Bronchial epithelial cell (primary cell): ENCODE results near the gene DENND6B. TPM values are rescaled to one million over a fixed set of nuclear protein-coding genes. Genes with fewer than 3 reads are reported as not detected.
A peak's percentile ranks its signal among the peaks of the same experiment; 100 is the strongest.

ENCODE experiments used
- DNase-seq: peaks from one replicate; pipeline ENCODE4 v3.0.0-alpha.2; 2010; ENCODE audit warnings: low read depth
- FAIRE-seq: peaks from 2 replicates; lab custom pipeline; 2011; peaks lifted over from hg19 to GRCh38; lab: Jason Lieb, UNC
- H3K27me3 ChIP-seq: 2 replicates; pipeline ENCODE4 v1.5.1; 2011; ENCODE audit warnings: low read length; ENCODE audit not compliant: control insufficient read depth, insufficient read depth
- H3K36me3 ChIP-seq: 2 replicates; pipeline ENCODE4 v1.5.1; 2011; ENCODE audit warnings: low read length; ENCODE audit not compliant: control insufficient read depth, insufficient read depth
- H3K4me3 ChIP-seq: 2 replicates; pipeline ENCODE4 v1.5.1; 2011; ENCODE audit warnings: mild to moderate bottlenecking, low read depth, low read length, control low read depth
- total RNA-seq: library from RNA; depleted of rRNA; stranded (reverse); fragments of >200 nt; gene quantifications from 2 replicates; pipeline ENCODE4 v1.2.1, GENCODE V29; 2014
- TF ChIP-seq, protein P1 (sequence below): IDR thresholded peaks from 2 replicates; pipeline ENCODE4 v1.5.1; 2011; ENCODE audit warnings: mild to moderate bottlenecking, moderate library complexity, low read length, control low read depth, inconsistent platforms; ENCODE audit not compliant: insufficient read depth, severe bottlenecking

The DENND6B gene
- total RNA-seq, 1 donor from 2014 or later, result 1.1 TPM

DNA sequence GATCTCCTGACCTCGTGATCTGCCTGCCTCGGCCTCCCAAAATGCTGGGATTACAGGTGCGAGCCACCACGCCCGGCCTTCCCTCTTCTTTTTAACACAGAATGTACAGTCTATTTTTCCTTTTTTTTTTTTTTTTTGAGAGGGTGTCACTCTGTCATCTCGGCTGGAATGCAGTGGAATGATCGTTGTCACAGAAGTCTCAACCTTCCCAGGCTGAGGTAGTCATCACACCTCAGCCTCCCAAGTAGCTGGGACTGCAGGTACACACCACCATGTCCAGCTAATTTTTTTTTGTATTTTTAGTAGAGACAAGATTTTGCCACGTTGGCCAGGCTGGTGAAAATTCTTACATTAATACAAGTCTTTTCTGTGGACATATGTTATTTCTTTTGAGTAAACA, 29.4 kb upstream of the DENND6B start:
- H3K27me3 ChIP-seq, result no peaks in the 10 kb centered on the region
- no peak overlapping the region for H3K4me3 ChIP-seq
- FAIRE-seq, result no peak
- TF ChIP-seq, protein P1, sequence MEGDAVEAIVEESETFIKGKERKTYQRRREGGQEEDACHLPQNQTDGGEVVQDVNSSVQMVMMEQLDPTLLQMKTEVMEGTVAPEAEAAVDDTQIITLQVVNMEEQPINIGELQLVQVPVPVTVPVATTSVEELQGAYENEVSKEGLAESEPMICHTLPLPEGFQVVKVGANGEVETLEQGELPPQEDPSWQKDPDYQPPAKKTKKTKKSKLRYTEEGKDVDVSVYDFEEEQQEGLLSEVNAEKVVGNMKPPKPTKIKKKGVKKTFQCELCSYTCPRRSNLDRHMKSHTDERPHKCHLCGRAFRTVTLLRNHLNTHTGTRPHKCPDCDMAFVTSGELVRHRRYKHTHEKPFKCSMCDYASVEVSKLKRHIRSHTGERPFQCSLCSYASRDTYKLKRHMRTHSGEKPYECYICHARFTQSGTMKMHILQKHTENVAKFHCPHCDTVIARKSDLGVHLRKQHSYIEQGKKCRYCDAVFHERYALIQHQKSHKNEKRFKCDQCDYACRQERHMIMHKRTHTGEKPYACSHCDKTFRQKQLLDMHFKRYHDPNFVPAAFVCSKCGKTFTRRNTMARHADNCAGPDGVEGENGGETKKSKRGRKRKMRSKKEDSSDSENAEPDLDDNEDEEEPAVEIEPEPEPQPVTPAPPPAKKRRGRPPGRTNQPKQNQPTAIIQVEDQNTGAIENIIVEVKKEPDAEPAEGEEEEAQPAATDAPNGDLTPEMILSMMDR, result no peak
- no peak for DNase-seq
- peaks cover 4% of the 10 kb centered on the region for H3K36me3 ChIP-seq

DNA sequence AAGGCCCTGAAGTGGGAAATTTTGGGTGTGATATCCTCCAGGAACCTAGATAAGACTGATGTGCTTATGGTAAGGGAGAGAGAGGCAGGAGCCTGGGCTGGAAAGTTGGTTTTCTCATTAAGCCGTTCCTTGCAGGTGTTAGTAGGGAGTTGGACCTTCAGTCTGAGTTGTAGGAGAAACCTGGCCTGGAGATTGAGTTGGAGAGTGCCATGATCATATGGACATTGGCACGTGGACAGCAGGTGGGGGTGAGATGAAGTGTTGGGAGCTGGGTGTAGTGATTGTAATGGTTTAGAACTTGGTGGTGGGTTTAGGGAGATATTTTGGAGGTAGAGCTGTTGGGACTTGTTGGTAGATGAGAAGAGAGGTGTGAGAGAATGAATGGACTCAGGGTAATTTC, 21.2 kb upstream of the DENND6B start:
- Histone ChIP-seq H3K4me3 (no peak overlapping the region), H3K36me3 (peaks cover 3% of the 10 kb centered on the region), H3K27me3 (no peaks in the 10 kb centered on the region)
- TF ChIP-seq, protein P1, result no peak
- DNase-seq (no peak), FAIRE-seq (peak; percentile 91)

DNA sequence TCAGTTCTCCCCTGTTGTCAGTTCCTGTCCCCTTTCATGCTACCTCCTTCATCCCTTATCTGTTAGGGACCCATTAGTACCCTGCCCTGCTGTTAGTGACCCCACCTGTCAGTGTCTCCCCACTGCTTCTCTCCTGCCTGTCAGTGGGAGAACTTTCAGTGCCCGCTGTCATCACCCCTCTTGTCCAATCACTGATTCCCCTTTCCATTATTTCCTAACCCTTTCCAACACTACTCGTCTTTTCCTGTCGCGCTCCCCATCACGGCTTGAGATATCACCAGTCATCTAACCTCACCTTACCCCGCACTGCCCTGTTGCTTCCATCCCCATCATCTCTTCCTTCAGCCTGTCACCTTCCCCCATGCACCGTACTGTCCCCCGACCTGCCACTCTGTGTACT, 20.3 kb upstream of the DENND6B start:
- no peak overlapping the region for H3K4me3 ChIP-seq
- peak; percentile 84 for FAIRE-seq
- no peak for DNase-seq
- TF ChIP-seq, protein P1, result no peak
- no peaks in the 10 kb centered on the region for H3K27me3 ChIP-seq
- peaks cover 3% of the 10 kb centered on the region for H3K36me3 ChIP-seq

DNA sequence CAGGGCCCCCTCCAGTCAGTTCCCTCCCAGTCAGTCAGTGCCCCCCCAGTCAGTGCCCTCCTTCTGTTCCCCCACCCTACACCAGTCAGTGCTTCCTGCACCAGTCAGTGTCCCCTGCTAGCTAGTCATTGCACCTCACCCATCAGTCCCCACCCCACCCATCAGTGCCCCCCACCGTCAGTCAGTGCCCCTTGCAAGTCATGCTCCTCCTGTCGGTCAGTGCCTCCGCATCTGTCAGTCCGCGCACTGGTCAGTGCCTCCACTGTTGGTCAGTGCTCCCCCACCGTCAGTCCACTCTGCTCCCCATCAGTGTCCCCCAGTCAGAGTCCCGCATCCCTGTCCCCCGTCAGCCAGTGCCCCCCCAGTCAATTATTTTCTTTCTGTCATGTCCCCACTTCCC, 19.7 kb upstream of the DENND6B start:
- Histone ChIP-seq H3K27me3 (no peaks in the 10 kb centered on the region), H3K4me3 (no peak overlapping the region), H3K36me3 (peaks cover 3% of the 10 kb centered on the region)
- TF ChIP-seq, protein P1, result no peak
- DNase-seq, result no peak
- FAIRE-seq, result no peak

DNA sequence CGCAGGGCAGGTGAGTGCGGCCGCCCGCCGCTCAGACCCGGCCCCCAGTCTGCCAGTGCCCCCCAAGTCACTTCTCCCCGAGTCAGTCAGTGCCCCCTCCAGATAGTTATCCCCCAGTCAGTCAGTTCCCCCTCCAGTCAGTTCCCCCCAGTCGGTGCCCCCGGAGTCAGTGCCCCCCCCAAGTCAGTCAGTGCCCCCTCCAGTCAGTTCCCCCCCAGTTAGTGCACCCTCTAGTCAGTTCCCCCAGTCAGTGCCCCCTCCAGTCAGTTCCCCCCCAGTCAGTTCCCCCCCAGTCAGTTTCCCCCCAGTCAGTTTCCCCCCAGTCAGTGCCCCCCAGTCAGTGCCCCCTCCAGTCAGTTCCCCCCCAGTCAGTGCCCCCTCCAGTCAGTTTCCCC, 16.7 kb upstream of the DENND6B start:
- peaks cover 3% of the 10 kb centered on the region for H3K36me3 ChIP-seq
- DNase-seq (no peak), FAIRE-seq (no peak)
- peak overlapping the region; percentile 73 for H3K4me3 ChIP-seq
- TF ChIP-seq, protein P1, result no peak
- H3K27me3 ChIP-seq, result no peaks in the 10 kb centered on the region
